OCI-LY3 (cell line): ENCODE measurements around the gene CAMKMT.
A peak's percentile ranks its signal among the peaks of the same experiment; 100 is the strongest.

ENCODE experiments used
- H2AFZ ChIP-seq: fragments of 200-600, 300-600 bp; shearing (Covaris generic); 2 replicates; pipeline ENCODE4 v1.6.0; 2014; ENCODE audit warnings: antibody characterized with exemption, low read depth, low read length
- H3K27ac ChIP-seq: fragments of 200-600, 300-600 bp; sonication (generic); 2 replicates; pipeline ENCODE4 v1.5.1; 2014; ENCODE audit warnings: mild to moderate bottlenecking, low read length, moderate library complexity, mixed read lengths
- H3K27me3 ChIP-seq: fragments of 200-600, 300-600 bp; sonication (generic); 2 replicates; pipeline ENCODE4 v1.6.1; 2014; ENCODE audit warnings: low read depth, low read length, mixed read lengths
- H3K36me3 ChIP-seq: fragments of 200-600, 300-600 bp; sonication (generic); replicated peaks from 2 replicates; pipeline ENCODE3; 2014; ENCODE audit warnings: low read depth, low read length, mixed read lengths
- H3K4me1 ChIP-seq: fragments of 300-600, 200-600 bp; sonication (generic); 2 replicates; pipeline ENCODE4 v1.6.1; 2014; ENCODE audit warnings: low read length, mixed read lengths
- H3K4me2 ChIP-seq: fragments of 200-600, 300-600 bp; sonication (generic); 2 replicates; pipeline ENCODE4 v1.6.1; 2014; ENCODE audit warnings: low read length, mixed read lengths
- H3K4me3 ChIP-seq: fragments of 300-600, 200-600 bp; sonication (generic); 2 replicates; pipeline ENCODE4 v1.5.1; 2014; ENCODE audit warnings: antibody characterized with exemption, mild to moderate bottlenecking, low read length, moderate library complexity
- H3K79me2 ChIP-seq: fragments of 300-600, 200-600 bp; shearing (Covaris generic); 2 replicates; pipeline ENCODE4 v1.6.1; 2014; ENCODE audit warnings: mild to moderate bottlenecking, low read length, mixed read lengths
- H3K9ac ChIP-seq: fragments of 300-600, 200-600 bp; shearing (Covaris generic); 2 replicates; pipeline ENCODE4 v1.6.0; 2014; ENCODE audit warnings: mild to moderate bottlenecking, low read length, moderate library complexity
- H3K9me3 ChIP-seq: fragments of 200-600, 300-600 bp; shearing (Covaris generic); 2 replicates; pipeline ENCODE4 v1.6.1; 2014; ENCODE audit warnings: low read length, mixed read lengths; ENCODE audit not compliant: insufficient read depth
- H4K20me1 ChIP-seq: fragments of 200-600, 300-600 bp; sonication (generic); 2 replicates; pipeline ENCODE4 v1.6.1; 2016; ENCODE audit warnings: low read length, mixed read lengths; ENCODE audit not compliant: insufficient read depth
- CTCF ChIP-seq: fragments of 200-600, 300-600 bp; sonication (generic); IDR thresholded peaks from 2 replicates; pipeline ENCODE4 v1.5.1; 2014; ENCODE audit warnings: antibody characterized with exemption, low read length, low read depth
- EZH2phosphoT487 ChIP-seq: fragments of 200-600 bp; shearing (Covaris generic); IDR thresholded peaks from 2 replicates; pipeline ENCODE4 v1.6.1; 2018; ENCODE audit warnings: antibody characterized with exemption, mixed run types, low read depth

The CAMKMT gene

GRCh38 chr2:44778221-44778654, 416.5 kb downstream of the CAMKMT start:
- no peaks in the 10 kb centered on the region for H4K20me1 ChIP-seq
- H2AFZ ChIP-seq: peak overlapping the region; percentile 44; the same call in 1 of the 2 replicates
- peak overlapping the region; percentile 53 for H3K9ac ChIP-seq
- H3K4me2 ChIP-seq: peak overlapping the region; percentile 94
- H3K27ac ChIP-seq: peak overlapping the region; percentile 67
- peak overlapping the region; percentile 69 for H3K4me3 ChIP-seq
- peaks cover 14% of the 10 kb centered on the region for H3K36me3 ChIP-seq
- peaks cover 29% of the 10 kb centered on the region for H3K4me1 ChIP-seq
- H3K9me3 ChIP-seq: 0 out of 2 replicates have a peak, but pooled peaks cover 8% of the 10 kb centered on the region
- no peaks in the 10 kb centered on the region for H3K79me2 ChIP-seq
- TF ChIP-seq EZH2phosphoT487 (no peak), CTCF (no peak)
- no peaks in the 10 kb centered on the region for H3K27me3 ChIP-seq

GRCh38 chr2:44778671-44779476, 417.1 kb downstream of the CAMKMT start:
- Histone ChIP-seq H4K20me1 (no peaks in the 10 kb centered on the region), H2AFZ (peak overlapping the region; percentile 54; the same call in 1 of the 2 replicates), H3K9ac (peak overlapping the region; percentile 67), H3K36me3 (peaks cover 14% of the 10 kb centered on the region), H3K79me2 (no peaks in the 10 kb centered on the region), H3K4me1 (peaks cover 29% of the 10 kb centered on the region), H3K4me2 (peak overlapping the region; percentile 94), H3K4me3 (peak overlapping the region; percentile 69), H3K27ac (peak overlapping the region; percentile 67), H3K9me3 (0 out of 2 replicates have a peak, but pooled peaks cover 8% of the 10 kb centered on the region), H3K27me3 (no peaks in the 10 kb centered on the region)
- no peak for TF ChIP-seq EZH2phosphoT487
- TF ChIP-seq CTCF: no peak

- Histone ChIP-seq H3K4me1 (peaks cover 29% of the 10 kb centered on the region), H2AFZ (no peak overlapping the region), H3K36me3 (peaks cover 14% of the 10 kb centered on the region), H3K27ac (no peak overlapping the region), H4K20me1 (no peaks in the 10 kb centered on the region), H3K9ac (peak overlapping the region; percentile 67; the same call in 1 of the 2 replicates), H3K27me3 (no peaks in the 10 kb centered on the region), H3K4me2 (peak overlapping the region; percentile 94), H3K4me3 (peak overlapping the region; percentile 69; the same call in 1 of the 2 replicates), H3K79me2 (no peaks in the 10 kb centered on the region), H3K9me3 (0 out of 2 replicates have a peak, but pooled peaks cover 8% of the 10 kb centered on the region)
- no peak for TF ChIP-seq EZH2phosphoT487
- TF ChIP-seq CTCF: no peak
These were observed 418.0 kb downstream of the CAMKMT start for GRCh38 chr2:44779793-44780192.

- H3K79me2 ChIP-seq: no peaks in the 10 kb centered on the region
- H2AFZ ChIP-seq: no peak overlapping the region
- H3K27ac ChIP-seq: no peak overlapping the region
- no peaks in the 10 kb centered on the region for H4K20me1 ChIP-seq
- H3K9me3 ChIP-seq: 0 out of 2 replicates have a peak, but pooled peaks cover 8% of the 10 kb centered on the region
- peaks cover 14% of the 10 kb centered on the region for H3K36me3 ChIP-seq
- no peaks in the 10 kb centered on the region for H3K27me3 ChIP-seq
- H3K4me2 ChIP-seq: no peak overlapping the region
- peaks cover 29% of the 10 kb centered on the region for H3K4me1 ChIP-seq
- TF ChIP-seq EZH2phosphoT487 (no peak), CTCF (no peak)
- no peak overlapping the region for H3K9ac ChIP-seq
- no peak overlapping the region for H3K4me3 ChIP-seq
These were observed 418.7 kb downstream of the CAMKMT start for GRCh38 chr2:44780406-44780805.
